Islet of Langerhans (tissue), 1 donor: ENCODE results near the gene ALDH1L1.

Experiments
- FAIRE-seq: peaks from one replicate; lab custom pipeline; 2011; peaks lifted over from hg19 to GRCh38; lab: Jason Lieb, UNC

The ALDH1L1 gene

DNA sequence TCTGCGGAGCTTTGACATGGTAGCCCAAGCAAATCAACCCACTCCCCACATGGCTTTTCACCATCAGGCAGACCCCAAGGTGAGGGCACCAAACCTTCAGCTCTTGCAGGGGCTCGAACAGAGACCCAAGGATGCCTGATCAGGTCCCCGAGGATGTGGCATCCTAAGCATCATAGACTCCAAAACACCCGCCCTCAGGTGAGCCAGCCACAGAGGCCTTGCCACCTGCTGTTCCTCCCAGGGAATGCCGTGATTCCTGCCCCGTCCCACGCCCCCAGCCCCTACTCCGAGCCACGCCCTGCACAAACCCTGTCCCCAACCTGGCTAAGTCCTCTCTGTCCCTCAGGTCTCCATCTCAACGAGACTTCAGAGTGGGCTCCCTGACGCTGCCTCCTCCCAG is 61.8 kb downstream of the ALDH1L1 start:
- FAIRE-seq, result no peak

DNA sequence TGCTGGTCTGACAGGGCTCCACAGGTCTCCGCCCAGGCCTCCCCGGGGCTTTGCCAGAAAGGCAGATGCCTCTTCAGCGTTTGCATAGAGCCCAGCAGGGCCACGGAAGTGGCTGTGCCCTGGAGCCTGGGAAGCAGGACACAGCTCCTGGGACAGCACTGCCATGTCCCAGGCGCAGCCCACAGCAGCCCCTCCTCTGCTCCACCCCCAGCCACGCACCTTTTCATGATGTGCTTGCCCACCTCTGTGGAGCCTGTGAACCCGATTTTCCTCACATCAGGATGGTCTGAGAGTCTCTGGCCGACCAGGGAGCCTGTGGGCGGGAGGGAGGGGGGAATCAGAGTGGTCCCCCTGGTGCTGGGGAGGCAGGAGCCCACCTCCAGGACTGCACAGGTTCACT is 62.6 kb downstream of the ALDH1L1 start:
- no peak for FAIRE-seq

DNA sequence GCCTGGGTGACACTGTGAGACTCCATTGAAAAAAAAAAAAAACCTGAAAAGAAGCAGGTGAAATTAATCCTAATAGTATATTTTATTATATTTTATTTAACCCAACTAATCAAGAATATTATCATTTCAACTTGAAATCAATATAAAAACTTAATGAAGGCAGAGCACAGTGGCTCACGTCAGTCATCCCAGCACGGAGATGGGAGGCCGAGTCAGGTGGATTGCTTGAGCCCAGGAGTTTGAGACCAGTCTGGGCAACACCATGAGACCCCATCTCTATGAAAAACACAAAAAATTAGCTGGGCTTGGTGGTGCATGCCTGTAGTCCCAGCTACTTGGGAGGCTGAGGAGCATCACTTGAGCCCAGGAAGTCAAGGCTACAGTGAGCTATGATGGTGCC is 63.2 kb downstream of the ALDH1L1 start:
- FAIRE-seq, result no peak

GRCh38 chr3:126116526-126116925 is 63.9 kb downstream of the ALDH1L1 start:
- FAIRE-seq, result no peak

DNA sequence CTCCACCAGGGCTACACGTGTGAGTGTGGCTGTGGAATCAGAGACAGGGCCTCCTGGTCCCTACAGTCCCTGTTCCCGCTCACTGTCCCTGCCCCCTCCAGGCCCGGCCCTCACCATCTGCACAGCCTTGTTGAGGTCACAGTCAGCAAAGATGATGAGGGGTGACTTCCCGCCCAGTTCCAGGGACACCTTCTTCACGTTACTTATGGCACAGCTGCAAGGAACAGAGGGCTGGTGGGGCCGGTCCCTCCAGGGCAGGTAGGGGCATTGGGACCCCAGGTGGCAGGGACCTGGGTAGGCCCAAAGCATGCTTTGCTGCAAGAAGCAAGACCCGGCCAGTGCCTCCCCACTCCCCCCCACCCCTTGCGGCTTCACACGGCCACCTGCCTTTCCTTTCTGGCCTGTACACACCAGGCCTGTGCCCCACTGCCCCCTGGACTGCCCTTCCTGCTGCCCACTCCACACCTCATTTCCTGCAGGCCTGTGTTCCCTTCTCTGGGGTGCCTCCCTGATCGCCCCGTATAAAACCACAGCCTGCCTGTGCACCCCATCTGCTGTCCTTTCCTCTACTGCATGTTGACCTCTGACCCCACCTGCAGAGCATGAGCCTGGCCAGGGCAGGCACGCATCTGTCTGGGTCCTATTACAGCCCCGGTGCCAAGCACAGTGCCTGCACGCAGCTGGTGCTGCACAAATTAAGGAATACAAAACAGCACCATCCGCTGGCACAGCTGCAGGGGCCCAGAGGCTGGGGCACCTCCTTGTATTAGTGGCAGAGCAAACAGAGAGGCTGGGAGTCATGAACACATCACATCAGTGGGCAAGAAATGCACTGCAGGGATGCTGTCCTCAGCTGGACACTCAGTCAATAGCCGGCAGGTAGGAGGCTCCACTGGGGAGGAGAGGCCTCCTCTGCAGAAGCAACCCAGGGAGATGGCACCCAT is 65.7 kb downstream of the ALDH1L1 start:
- no peak for FAIRE-seq

- no peak for FAIRE-seq
Observed at GRCh38 chr3:126113733-126114442, 66.5 kb downstream of the ALDH1L1 start.

GRCh38 chr3:126113238-126113555 is 67.2 kb downstream of the ALDH1L1 start:
- FAIRE-seq, result no peak

- FAIRE-seq, result no peak
Observed at GRCh38 chr3:126112531-126113237, 67.7 kb downstream of the ALDH1L1 start.

DNA sequence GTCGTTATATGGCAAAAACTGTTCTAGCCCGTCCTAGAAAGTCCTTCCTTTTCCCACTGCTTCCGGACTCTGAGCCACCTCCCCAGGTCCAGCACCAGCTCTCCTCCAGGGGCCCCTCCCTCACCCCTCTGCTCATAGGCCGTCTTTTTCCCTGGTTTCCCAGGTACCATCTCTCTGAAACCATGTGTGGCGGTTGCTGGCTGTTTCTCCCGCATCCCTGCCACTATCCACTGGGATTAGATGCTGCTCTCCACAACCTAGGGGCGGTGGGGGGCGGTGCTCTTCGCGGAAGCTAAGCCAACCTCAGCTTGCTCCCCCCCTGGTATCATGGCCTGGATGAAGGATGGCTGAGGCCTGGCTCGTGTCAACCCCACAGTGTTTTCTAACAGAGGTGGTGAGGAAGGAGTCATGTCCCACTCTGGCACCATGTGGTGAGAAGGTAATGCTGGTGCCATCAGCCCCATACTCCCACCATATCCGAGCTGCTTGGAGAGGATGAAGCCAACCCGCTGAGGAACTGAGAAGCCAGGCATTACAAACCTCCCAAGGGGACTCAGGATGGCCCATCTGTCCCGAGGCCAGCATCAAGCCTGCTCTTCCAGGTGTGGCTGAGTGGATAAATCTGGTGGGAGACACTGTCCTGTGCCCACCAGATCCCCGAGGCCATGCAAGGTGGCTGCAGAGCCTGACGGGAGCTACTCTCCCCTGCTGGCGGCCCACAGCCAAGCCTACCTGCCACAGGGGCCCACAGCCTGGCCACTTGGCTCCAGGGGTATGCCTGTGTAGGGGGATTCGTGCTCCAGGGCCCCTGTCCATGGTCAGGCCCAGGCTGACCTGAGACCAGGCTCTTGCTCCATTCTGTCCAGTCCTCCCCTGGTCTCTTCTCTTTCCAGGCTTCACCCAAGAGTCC is 68.6 kb downstream of the ALDH1L1 start:
- no peak for FAIRE-seq

DNA sequence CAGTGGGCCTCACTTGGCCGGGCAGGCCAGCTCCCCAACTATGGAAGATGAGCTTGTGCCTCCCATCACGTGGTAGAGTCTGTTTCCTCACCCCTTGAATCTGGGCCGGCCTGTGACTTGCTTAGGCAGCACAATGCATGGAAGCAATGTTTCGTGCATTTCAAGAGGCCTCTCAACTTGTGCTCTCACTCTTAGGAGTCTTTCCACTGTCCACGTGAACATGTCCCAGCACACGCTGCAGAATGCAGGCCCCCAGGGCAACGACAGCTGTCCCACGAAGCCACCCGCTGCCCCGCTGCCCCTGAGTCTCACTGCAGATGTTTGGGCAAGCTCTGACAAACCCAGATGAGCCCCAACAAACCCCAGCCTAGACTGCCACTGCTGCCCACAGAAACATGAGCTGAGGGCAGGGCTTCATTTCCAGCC is 69.2 kb downstream of the ALDH1L1 start:
- no peak for FAIRE-seq

DNA sequence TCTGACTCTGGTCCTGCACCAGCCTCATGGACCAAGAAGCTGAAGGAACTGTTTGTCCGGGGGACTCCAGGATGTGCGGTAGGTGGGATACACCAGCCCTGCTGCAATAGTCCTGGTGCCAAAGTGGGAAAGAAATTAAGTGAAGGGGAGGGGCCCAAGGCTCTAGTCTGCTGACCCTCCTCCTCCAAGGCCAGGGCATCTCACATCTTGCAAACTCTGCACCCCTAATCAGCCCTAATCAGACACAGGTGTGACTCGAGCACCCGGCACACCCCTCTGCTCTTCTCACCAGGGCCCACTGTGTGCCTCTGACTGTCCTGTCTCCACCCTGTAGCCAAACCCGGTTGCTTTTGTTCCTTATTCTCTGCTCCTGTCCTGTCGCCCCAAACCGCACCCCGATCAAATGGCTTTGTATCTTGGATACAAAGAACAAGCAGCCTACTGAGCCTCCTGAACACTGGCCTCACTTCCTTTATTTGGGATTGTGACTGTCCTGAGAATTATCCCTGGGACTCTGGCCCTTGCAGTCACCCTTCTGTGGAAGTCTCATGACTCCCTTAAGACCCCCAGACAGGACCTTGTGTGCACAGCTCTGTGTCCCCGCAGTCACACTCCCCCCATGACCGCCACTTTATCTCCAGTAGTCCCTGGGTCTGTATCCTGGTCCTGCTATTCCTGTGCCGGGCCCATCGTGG is 69.8 kb downstream of the ALDH1L1 start:
- FAIRE-seq, result no peak

DNA sequence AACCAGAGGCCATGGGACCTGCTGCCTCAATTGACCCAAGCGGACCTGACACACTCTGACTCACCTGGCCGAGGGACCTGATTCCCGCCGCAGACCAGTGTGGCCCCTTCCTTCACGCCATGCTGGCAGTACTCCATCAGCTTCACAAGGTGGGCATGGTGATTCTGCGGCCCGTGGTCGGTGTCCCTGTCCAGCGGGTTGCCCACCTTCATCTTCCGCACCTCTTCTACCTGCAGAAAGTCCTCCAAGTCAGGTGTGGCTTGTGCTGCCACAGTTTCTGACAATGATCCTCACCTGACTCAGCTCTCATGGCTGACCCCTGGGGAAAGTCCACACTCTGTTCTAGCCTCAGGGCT is 70.5 kb downstream of the ALDH1L1 start:
- no peak for FAIRE-seq

DNA sequence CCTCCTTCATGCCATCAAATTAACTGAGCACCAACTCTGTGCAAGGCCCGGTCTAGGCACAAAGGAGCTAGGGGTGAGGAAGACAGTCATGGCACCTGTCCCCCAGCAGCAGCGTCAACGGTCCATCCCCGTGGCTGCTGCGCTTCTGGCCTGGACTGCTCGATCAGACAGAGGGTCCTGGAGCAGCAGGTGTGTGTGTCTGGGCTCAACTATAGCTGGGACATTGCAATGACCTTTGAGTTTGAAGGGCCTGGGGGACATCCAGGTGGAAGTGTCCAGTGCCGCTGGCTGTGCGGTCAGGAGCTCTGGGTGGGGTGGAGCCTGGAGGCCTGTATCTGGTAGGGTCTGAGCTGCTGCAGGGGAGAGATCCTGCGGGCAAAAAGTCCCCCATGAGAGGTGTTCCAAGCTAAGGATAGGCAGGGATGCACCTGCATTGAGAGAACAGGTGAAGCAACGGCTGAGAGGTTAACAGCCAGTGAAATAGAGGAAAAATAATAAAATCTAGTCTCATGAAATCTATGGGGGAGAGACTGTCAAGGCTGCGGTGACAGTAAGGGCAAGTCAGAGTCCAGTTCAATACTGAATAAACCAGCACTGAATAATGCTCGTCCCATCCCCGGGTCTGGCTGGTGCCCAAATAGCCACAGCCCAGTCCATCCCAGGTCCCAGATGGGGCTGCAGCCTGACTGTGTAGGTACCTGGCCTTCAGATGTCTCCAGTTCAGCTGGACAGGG is 71.1 kb downstream of the ALDH1L1 start:
- FAIRE-seq, result no peak

DNA sequence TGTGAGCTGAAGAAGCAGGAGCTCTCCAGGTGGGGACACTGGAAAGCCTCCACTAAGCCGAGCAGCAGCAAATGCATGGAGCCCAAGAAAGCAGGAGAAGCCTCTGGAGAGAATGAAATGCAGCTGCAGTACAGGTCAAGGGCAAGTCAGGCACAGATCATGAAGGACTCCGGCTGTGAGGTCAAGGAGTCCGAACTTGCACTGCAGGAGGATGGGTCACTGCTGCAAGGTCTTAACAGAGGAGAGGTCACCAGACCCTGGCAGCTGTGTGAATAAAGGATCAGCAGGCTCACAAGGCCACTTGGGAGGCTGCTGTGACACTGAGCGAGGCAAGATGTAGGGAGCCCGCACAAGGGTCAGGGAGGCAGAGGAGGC is 71.7 kb downstream of the ALDH1L1 start:
- FAIRE-seq, result no peak

DNA sequence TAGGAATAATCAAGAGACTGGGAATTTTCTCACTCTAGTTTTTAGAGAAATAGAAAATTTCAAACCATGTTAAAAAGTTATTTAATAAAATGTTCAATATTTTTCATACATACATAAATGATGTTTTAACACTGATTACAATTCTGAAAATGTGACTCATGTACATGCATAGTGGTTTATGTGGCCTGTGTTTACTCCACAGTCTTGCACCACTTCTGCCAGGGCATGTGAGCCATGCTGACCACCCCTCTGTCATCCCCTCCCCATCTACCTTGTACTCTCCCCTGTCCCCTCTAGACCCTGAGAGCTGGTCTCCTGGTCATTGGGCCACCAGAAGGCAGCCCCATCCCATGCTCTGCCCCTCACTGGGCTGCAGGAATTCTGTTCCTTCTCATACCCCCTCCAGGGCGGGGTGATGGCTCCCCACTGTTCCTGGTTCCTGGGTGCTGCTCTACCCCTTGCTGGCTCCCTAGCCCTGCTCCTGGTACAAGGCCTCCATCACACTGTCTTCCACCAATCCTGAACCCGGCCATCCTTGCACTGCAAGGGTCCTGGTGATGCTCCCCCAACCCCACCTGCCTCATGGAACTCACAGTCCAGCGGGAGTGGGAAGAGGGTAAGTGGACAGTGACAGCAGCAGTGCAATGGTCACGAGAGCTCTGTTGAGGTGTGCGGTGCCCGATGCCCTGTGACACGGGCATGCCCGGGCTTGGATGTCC is 72.3 kb downstream of the ALDH1L1 start:
- FAIRE-seq, result no peak

- FAIRE-seq, result no peak
Observed at GRCh38 chr3:126107203-126107939, 73.0 kb downstream of the ALDH1L1 start.

DNA sequence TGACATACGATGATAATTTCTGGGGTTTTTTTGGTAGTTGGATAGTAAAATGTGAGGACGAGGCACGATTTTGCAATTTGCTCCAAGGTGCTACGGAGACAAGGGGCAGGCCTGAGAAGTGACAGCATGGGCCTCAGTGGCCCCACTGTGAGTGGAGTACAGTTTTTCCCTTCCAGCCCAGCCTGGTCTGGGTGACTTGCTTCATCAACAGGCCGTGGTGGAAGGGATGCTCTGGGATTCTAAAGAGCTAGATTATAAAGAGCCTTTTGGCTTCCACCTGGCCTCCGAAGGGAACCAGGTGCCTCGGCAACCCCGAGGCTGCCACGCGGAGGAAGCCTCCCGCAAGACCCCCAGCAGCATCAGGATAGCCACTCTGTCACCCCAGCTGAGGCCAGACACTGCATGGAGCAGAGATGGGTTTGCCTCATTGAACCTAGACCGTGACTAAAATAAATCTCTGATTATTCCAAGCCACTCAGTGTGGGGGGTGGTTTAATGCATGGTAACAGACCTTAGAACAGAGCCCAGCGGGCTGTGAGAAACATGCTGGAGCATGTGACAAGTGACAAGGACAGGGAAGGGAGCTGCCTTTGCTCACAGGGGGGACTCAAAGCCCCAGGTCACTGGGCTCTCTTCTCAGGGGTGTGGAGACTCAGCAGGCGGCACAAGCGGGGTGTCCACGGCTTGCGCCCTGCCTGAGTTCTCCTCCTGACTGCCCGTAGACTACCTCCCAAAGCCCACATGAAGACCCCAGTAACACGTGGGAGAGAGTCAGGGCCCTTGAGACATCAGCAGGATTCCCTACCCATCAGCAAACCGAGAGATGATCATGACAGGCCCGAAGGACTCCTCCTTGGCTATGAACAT is 73.8 kb downstream of the ALDH1L1 start:
- no peak for FAIRE-seq

DNA sequence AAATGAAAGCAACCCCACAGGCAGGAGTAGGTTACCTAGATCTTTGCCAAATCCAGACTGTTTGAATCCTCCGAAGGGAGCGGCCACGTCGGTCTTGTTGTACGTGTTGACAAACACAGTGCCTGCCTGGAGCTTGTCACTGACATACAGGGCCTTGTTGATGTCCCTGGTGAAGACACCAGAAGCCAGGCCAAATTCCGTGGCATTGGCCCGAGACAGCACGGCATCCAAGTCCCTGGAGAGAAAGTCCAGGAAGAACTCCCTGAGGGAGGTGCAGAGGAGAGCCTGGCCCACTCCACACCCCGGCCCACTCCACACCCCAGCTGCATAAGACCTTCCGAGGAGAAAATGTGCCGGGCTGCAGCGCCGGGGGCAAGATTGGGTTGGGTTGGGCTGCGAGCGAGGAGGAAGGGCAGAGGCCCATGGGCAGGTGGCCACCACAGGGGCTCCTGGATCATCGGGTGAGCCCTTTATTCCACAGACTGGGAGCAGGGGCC is 74.6 kb downstream of the ALDH1L1 start:
- FAIRE-seq, result no peak
